ENCODE measurements around the gene AP3S2. TPM values are rescaled to one million over a fixed set of nuclear protein-coding genes. Genes with fewer than 3 reads are reported as not detected.
A peak's percentile ranks its signal among the peaks of the same experiment; 100 is the strongest.

AP3S2 gene
- polyA plus RNA-seq, 3 donors: 30.8 to 41.2 (median 32.4) TPM

DNA sequence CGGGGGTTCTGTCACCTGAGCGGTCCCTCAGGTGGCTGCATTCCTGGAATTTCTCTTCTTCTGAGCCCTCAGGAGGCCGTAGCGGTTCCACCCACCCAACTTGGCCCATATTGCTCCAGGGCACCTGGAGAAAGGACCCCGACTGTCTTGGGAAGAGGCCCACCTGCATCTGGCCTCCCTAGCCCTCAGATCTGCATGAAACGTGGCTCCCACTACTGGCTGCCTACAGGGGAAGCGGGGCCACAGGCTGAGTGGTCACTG, 69.3 kb downstream of the AP3S2 start:
- Histone ChIP-seq H3K9ac (ENCODE audit: insufficient read depth, low read length, poor library complexity, severe bottlenecking) (peak overlapping the region; percentile 72), H3K4me2 (replicated peaks; ENCODE audit: extremely low read depth, low read length, poor library complexity, severe bottlenecking) (peak overlapping the region; percentile 26), H3K27me3 (ENCODE audit: control insufficient read depth in 2 of 2, insufficient read depth in 2 of 2, low read length in 2 of 2) (no peaks in the 10 kb centered on the region), H4K20me1 (ENCODE audit: insufficient read depth, low read length) (no peaks in the 10 kb centered on the region), H3K4me3 (replicated peaks in 1 of 3; ENCODE audit: low read depth in 2 of 3, low read length in 3 of 3) (peak overlapping the region in 1 of 3 experiments; percentile 20), H2AFZ (ENCODE audit: insufficient read depth, low read depth, low read length, poor library complexity, severe bottlenecking) (no peak overlapping the region), H3K36me3 (replicated peaks in 1 of 2; ENCODE audit: control insufficient read depth in 1 of 2, insufficient read depth in 2 of 2, low read length in 2 of 2) (no peaks in the 10 kb centered on the region), H3K4me1 (ENCODE audit: control insufficient read depth in 1 of 2, insufficient read depth in 2 of 2, low read length in 2 of 2) (peaks cover 91 to 96% of the 10 kb centered on the region in 2 donors), H3K79me2 (ENCODE audit: insufficient read depth, low read length) (no peaks in the 10 kb centered on the region), H3K9me3 (replicated peaks in 1 of 2; ENCODE audit: control insufficient read depth in 1 of 2, insufficient read depth in 1 of 2, low read length in 2 of 2) (no peaks in the 10 kb centered on the region), H3K27ac (ENCODE audit: low read depth in 1 of 2, low read length in 2 of 2) (peak overlapping the region; percentile 82 to 93)
- no peak overlapping the region for H3K4me3 Mint-ChIP-seq
- peaks cover 89% of the 10 kb centered on the region for H3K4me1 Mint-ChIP-seq
- peak overlapping the region; percentile 96 to 100 (median 99) for H3K27ac Mint-ChIP-seq
- intact Hi-C loops (cut with micrococcal nuclease): no loop called here
- no peak for DNase-seq
- WGBS (ENCODE audit: insufficient coverage): 86% methylated on average over 7 of the region's 7 CpGs
- H3K9me3 Mint-ChIP-seq: peaks cover 0 to 2% (median 0%) of the 10 kb centered on the region in 7 donors
- peaks cover 10 to 20% of the 10 kb centered on the region in 2 donors for H3K36me3 Mint-ChIP-seq
- H3K27me3 Mint-ChIP-seq (ENCODE audit: low read depth in 3 of 3): peaks cover 0 to 3% (median 1%) of the 10 kb centered on the region in 3 donors
- TF ChIP-seq, protein P1, sequence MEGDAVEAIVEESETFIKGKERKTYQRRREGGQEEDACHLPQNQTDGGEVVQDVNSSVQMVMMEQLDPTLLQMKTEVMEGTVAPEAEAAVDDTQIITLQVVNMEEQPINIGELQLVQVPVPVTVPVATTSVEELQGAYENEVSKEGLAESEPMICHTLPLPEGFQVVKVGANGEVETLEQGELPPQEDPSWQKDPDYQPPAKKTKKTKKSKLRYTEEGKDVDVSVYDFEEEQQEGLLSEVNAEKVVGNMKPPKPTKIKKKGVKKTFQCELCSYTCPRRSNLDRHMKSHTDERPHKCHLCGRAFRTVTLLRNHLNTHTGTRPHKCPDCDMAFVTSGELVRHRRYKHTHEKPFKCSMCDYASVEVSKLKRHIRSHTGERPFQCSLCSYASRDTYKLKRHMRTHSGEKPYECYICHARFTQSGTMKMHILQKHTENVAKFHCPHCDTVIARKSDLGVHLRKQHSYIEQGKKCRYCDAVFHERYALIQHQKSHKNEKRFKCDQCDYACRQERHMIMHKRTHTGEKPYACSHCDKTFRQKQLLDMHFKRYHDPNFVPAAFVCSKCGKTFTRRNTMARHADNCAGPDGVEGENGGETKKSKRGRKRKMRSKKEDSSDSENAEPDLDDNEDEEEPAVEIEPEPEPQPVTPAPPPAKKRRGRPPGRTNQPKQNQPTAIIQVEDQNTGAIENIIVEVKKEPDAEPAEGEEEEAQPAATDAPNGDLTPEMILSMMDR (IDR thresholded peaks at IDR 0.05): no peak

DNA sequence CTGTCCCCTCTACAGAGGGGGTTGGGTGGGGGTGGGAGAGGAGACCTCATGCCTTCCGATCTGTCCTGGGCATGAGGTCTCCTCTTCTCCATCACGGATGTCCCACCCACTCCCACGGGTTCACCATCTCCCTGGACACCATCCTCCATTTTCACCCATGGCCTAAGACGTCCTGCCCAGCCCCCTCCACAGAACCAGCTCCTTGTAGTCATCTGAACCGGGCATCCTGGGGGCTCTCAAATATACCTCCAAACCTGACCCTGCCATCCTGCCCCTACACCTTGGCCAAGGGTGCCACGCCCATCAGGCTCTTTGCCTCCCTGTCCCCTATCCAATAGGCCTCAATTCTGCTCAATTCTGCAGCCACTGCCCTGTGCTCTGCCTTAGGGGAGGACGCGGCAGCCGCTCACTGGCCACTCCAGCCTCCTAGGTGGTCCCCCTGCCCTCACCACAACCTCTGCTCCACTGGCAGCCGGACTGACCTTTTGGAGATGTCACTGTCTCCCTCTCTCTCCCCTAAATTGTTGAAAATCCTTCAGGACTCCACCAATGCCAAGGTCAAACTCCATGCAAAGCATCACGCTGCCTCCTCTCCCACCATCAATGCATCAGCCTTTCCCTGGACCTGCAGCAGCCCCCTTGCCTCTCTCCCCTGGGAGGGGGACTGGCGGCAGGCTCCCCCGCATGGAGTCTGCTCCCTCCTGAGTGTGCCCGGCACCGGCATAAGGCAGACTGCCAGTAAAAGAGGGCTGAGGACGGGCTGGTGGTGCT, 69.8 kb downstream of the AP3S2 start:
- Histone ChIP-seq H3K4me3 (replicated peaks in 1 of 3; ENCODE audit: low read depth in 2 of 3, low read length in 3 of 3) (peak overlapping the region in 1 of 3 experiments; percentile 20), H3K79me2 (ENCODE audit: insufficient read depth, low read length) (no peaks in the 10 kb centered on the region), H3K27ac (ENCODE audit: low read depth in 1 of 2, low read length in 2 of 2) (peak overlapping the region; percentile 82 to 93), H3K9me3 (replicated peaks in 1 of 2; ENCODE audit: control insufficient read depth in 1 of 2, insufficient read depth in 1 of 2, low read length in 2 of 2) (no peaks in the 10 kb centered on the region), H3K27me3 (ENCODE audit: control insufficient read depth in 2 of 2, insufficient read depth in 2 of 2, low read length in 2 of 2) (no peaks in the 10 kb centered on the region), H3K36me3 (replicated peaks in 1 of 2; ENCODE audit: control insufficient read depth in 1 of 2, insufficient read depth in 2 of 2, low read length in 2 of 2) (no peaks in the 10 kb centered on the region), H3K9ac (ENCODE audit: insufficient read depth, low read length, poor library complexity, severe bottlenecking) (peak overlapping the region; percentile 72), H3K4me1 (ENCODE audit: control insufficient read depth in 1 of 2, insufficient read depth in 2 of 2, low read length in 2 of 2) (peaks cover 86 to 91% of the 10 kb centered on the region in 2 donors), H2AFZ (ENCODE audit: insufficient read depth, low read depth, low read length, poor library complexity, severe bottlenecking) (no peak overlapping the region), H3K4me2 (replicated peaks; ENCODE audit: extremely low read depth, low read length, poor library complexity, severe bottlenecking) (peak overlapping the region; percentile 26), H4K20me1 (ENCODE audit: insufficient read depth, low read length) (no peaks in the 10 kb centered on the region)
- peak overlapping the region in 1 of 2 donors; percentile 53 for H3K4me3 Mint-ChIP-seq
- H3K9me3 Mint-ChIP-seq: peaks cover 0 to 2% (median 0%) of the 10 kb centered on the region in 7 donors
- H3K36me3 Mint-ChIP-seq: peaks cover 8 to 16% of the 10 kb centered on the region in 2 donors
- peaks cover 0 to 3% (median 1%) of the 10 kb centered on the region in 3 donors for H3K27me3 Mint-ChIP-seq (ENCODE audit: low read depth in 3 of 3)
- peaks cover 85% of the 10 kb centered on the region for H3K4me1 Mint-ChIP-seq
- peak overlapping the region; percentile 96 to 100 (median 99) for H3K27ac Mint-ChIP-seq
- DNase-seq: no peak
- intact Hi-C loops (cut with micrococcal nuclease): loop anchor here in 1 of 2 donors (2.0 kb wide), 1 partner anchor 13 kb away; no protein-coding TSS in a partner anchor
- TF ChIP-seq, protein P1 (IDR thresholded peaks at IDR 0.05): no peak
- WGBS (ENCODE audit: insufficient coverage): 94% methylated on average over 12 of the region's 16 CpGs
